DMS53 treated with DMSO at 0.1 percent for 48 hours (cell line): ENCODE measurements around the gene PAOX.
A peak's percentile ranks its signal among the peaks of the same experiment; 100 is the strongest.
"Not testable (repeated sequence)": the region's sequence is repeated elsewhere in the genome, so short reads cannot be mapped to it uniquely, and the experiment has no call there.

ENCODE experiments used
- DNase-seq: peaks from one replicate; lab custom pipeline; 2025; ENCODE audit not compliant: unreplicated experiment; lab: John Stamatoyannopoulos, UW

Gene PAOX

DNA sequence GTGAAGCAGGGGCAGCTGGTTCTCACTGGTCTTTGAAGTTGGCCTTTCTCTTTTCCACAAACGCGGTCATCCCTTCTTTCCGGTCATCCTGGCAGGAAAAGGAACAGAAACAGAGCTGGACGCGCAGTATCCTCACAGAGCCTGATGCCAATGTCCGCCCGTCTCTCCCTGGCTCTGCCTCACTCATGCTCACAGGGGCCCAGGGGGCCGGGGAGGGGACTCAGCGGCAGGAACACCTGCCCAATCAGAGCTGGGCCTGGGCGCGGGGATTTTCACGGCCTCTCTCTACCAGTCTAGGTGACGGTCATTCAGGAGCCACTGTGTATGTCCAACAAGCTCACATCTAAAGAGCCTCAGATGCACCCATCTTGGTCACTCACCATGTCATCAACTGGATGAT lies 16.2 kb upstream of the PAOX start:
- DNase-seq = no peak

- no peak for DNase-seq
These were observed 14.2 kb upstream of the PAOX start for GRCh38 chr10:133364645-133365431.

- DNase-seq = no peak
These were observed 13.5 kb upstream of the PAOX start for GRCh38 chr10:133365461-133366129.

DNA sequence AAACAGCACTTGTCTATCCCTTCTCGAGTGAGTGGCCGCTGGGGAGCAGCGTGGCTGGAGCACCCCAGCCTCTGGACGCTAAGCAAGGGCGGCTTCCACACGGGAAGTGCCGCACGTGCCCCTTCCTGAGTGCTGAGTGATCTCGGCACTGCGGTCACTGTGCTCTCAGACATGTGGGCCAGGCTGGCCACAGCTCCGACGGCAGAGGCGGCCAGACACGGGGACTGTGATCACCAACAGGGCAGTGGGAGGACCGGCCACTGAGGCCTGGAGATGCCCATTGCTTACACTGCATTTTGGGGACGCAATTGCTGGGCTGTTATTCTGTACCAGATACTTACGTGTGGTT lies 13.0 kb upstream of the PAOX start:
- no peak for DNase-seq

DNA sequence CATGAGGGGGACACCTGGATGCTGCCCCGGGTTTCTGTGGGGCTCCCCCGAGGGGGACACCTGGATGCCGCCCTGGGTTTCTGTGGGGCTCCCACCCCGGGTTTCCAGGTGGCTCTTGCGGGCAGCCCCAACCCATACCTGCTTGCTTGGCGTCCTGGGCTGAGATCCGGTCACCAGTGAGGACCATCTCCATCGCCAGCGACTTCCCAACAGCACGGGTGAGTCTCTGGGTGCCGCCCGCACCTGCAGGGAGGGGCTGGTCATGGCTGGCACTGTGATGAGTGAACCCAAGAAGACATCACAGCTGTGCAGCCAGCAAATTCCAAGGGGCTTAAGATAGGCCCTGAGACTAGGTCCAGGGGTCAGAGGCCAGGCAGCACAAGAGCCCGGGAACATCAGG lies 12.3 kb upstream of the PAOX start:
- no peak for DNase-seq

DNA sequence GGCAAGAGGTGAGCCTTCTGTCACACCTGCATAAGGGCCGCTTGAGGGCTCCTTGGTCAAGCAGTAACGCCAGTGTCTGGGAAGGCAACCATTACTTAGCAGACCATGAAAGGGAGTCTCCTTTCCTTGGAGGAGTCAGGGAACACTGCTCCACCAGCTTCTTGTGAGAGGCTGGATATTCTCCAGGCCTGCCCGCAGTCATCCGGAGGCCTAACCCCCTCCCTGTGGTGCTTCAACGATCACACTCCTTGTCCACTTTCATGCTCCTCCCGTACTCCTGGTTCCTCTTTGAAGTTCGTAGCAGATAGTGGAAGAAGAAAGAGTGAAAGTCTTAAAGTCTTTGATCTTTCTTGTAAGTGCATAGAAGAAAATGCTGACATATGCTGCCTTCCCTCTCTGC lies 11.6 kb upstream of the PAOX start:
- not testable (repeated sequence) for DNase-seq

DNA sequence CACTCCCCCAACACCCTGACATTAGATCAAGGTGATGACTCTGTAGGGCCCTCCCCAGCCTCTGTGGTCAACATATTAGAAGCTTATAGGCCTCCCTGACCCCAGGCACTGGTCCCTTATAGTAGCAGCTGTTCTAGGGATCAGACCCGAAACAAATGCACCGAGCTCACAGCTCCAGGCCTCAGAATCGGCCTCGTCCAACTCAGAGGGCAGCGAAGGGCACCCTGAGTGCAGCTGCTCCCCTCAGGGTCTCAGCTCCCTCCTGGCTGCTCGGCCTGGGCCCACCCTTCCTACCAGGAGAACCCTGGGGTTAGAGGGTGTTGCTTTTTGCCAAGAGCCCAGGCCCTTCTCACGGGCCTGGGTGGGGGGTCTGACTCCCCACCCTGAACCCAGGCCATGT lies 10.9 kb upstream of the PAOX start:
- no peak for DNase-seq

GRCh38 chr10:133370030-133370786 lies 8.9 kb upstream of the PAOX start:
- no peak for DNase-seq

GRCh38 chr10:133372507-133372906 lies 6.6 kb upstream of the PAOX start:
- DNase-seq = no peak

DNA sequence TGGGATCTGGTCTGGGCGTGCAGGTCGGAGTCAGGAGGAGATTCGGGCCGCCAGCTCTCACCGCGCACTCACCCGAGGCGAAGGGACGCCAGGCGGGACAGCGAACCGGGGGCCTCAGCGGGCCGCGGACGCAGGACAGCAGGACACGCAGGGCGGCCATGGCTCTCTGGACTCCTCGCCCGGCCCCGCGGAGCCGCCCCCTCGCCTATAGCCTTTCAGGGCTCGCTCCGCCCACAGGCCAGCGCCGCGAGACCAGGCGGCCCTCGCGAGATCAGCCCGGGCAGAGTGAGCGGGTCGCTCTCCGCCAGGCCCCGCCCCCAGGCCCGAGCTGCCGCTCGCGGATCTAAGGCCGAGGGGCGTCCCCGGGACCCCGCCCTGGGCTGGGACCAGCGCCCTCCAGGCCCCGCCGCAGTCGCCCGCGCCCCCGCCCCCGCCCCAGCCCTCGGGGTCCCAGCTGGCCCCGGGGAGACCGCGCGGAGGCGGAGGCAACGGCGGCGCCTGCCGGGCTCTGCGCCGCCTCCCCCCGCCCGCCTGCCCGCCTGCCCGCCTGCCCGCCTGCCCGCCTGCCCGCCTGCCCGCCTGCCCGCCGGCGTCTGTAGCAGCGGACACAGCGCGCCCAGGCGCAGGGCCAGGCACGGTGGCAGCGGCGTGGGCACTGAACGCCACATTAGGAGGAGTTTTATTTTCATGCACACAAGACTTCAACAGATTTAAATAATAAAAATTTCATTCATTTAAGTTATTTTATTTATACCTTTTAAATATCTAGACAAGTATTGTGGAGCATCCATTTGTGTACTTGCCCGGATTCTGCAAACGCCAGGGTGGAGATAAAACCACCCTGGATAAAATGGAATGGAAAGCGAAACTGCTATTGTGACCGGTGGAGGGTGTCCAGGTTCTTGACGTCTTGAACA lies 5.6 kb upstream of the PAOX start, which contains the start of gene ECHS1:
TSS of gene ECHS1 (minus strand) at position 181 of the 917 bp plus-strand sequence. CDS start at position 160, 21 bp downstream.
- peak; percentile 78 for DNase-seq

DNA sequence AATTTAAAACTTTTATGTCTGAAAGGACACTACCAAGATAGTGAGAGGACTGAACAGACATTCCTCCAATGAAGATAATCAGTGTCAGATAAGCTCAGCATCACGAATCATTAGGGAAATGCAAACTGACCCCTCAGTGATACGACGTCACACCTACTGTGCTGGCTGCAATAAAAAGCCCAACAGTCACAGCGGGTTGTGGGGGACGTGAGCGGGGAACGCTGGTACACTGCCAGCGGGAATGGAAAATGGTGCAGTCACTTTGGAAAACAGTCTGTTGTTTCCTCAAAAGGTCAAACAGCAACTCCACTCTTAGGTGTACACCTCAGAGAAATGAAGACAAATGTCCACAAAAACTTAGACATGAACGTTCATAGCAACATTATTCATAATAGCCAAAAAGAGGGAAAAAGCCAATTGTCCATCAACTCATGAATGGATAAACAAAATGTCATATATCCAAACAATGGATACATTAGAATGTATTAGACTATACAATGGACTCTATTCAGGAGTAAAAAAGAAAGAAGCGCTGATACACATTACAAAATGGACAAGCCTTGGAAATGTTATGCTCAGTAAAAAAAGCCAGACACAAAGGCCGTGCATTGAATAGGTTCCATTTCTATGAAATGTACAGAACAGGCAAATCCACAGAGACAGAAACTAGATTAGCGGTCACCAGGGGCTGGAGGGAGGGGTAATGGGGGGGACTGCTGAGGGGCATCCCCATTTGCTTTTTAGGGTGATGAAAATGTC lies 3.5 kb upstream of the PAOX start:
- no peak for DNase-seq

- not testable (repeated sequence) for DNase-seq
These were observed 2.9 kb upstream of the PAOX start for GRCh38 chr10:133376183-133376582.

DNA sequence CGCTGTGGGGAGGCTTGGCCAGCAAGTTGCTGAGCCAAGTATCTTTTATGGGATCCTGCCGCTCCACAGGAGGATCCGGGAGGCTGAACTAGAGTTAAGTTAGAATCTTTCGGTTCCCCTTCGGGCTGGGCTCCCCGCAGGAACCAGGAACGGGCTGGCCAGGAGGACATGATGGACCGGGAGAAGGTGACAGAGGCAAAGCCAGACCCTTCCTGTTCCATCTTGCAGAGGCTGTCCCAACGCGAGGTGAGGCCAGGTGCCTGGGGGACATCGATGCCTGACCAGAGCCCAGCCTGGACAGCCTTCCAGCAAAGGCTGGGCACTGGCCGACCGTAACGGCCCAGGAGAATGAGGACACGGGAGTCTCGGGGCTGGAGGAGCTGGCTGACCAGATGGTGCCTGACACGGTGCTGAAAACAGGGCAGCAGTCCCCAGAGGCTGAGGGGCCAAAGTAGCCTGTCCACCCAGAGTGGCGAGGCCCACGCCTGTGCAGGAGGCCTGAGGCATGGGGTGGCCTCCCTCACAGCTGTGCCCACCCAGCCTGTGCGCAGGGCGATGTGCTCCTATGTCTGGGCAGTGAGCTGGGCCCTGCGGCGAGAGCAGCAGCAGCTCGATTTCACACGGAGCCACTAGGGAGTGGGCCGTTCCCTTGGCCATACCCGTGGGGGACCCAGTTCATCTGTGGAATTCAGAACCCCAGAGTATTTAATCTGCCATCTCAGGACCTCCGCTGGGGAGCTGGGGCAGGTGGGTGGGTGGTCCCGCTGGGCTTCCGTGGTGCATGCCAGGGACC lies 1.8 kb upstream of the PAOX start:
- no peak for DNase-seq

GRCh38 chr10:133377818-133378250 lies 1.2 kb upstream of the PAOX start:
- no peak for DNase-seq

DNA sequence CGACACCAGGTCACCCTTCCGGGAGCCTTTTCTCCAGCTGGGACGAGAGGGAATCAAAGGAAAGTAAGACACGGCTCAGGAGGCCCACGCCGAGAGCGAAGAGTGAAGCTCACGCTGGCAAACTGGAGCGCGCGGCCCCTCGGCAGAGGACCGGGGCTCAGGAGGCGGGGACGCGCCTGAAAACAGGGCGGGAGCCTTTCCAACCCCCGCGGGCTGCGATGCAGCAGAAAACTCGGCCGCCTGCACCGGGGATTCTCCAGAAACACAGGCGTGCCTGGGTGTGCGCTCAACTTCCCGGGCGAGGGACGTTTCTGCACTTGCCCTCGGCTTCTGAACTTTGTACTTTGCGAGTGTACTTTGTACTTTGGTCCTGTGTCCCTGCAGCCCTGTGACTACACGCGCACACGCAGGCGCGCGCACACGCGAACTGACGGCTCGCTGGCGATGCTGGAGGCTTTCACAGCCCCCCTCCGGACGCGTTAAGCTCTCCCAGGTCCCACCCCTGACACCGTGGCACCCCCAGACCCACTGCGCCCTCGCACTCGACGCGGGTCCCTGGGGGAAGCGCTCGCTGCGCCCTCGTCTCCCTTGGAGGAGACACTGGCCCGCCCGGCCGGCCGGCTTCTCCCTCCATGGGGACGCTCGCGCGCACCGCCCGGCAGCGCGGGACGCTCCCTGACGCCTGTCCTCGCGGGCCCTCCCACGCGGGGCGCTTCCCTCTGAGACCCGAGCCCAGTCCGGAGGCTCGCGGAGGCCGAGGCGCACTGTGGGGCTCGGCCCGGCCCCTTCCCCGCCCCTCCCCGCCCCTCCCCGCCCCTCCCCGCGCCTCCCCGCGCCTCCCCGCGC lies 588 bp upstream of the PAOX start:
- DNase-seq = peak; percentile 27

GRCh38 chr10:133379801-133380666 lies 972 bp downstream of the PAOX start:
- DNase-seq = no peak

DNA sequence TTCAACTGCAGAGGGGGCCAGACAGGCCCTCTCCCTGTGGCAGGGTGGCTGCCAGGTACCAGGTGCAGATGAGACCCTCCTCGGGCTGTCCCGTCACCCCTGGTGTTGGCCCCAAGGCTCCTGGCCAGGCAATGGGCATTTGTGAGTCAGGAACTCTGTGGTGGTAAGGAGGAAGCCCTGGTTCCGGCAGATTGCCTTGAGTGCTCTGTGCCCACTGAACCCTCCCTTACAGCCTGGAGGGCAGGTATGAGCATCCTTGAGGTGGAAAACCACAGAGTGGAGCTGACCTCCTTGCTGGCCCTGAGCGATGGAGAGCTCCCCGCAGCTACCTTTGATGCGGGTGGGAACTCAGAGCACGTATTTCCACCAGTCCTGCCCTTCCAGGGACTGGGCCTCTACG lies 2.0 kb downstream of the PAOX start:
- no peak for DNase-seq
